HCT116 (cell line): Measurements from ENCODE around the gene BTBD9. TPM values are rescaled to one million over a fixed set of nuclear protein-coding genes. Genes with fewer than 3 reads are reported as not detected.

Experiments
- ATAC-seq: fragments of 200-7000 bp; cut with Tn5 transposase; 2 replicates; pipeline ENCODE4 v1.9.1; 2020; ENCODE audit warnings: mild to moderate bottlenecking, moderate library complexity
- BruUV-seq: library from RNA; stranded (reverse); fragments of 400-500 nt; replicated peaks from 2 replicates; lab custom pipeline; 2021; lab: Mats Ljungman, UMichigan
- CTCF ChIA-PET: fragments of 300-600 bp; sonication (Branson Sonifier 250); formaldehyde crosslinking; loops from one replicate; lab custom pipeline; 2021; ENCODE audit warnings: antibody characterized with exemption; lab: Charles Lee
- POLR2A ChIA-PET: fragments of 300-600, 350-600 bp; sonication (Branson Sonifier 250); formaldehyde crosslinking; loops from one replicate; lab custom pipeline; 2021; ENCODE audit warnings: antibody characterized with exemption; lab: Charles Lee
- RAD21 ChIA-PET, 2 experiments: fragments of 300-600 bp; sonication (Branson Sonifier 250); formaldehyde crosslinking; loops; one replicate each; lab custom pipeline; 2023; ENCODE audit warnings: low total read pairs in 2 of 2; ENCODE audit not compliant: uncharacterized antibody in 2 of 2, unreplicated experiment in 2 of 2, low non-redundant PET in 1 of 2; lab: Charles Lee
- DNase-seq: peaks from one replicate; pipeline ENCODE4 v3.0.0-alpha.2; 2010; ENCODE audit warnings: low read depth, low spot score
- H2AFZ ChIP-seq: fragments of 200-600 bp; shearing (Covaris generic), sonication (generic); 2 replicates; pipeline ENCODE4 v1.6.1; 2017; ENCODE audit warnings: low read depth, mixed run types, mixed read lengths, antibody characterized with exemption, low read length; ENCODE audit not compliant: poor library complexity, severe bottlenecking
- H3K27ac ChIP-seq: 2 replicates; pipeline ENCODE4 v1.5.1; 2012; ENCODE audit warnings: low read depth, low read length
- H3K27me3 ChIP-seq: fragments of 200-600 bp; sonication (generic); 2 replicates; pipeline ENCODE4 v1.6.1; 2016; ENCODE audit warnings: mixed run types, low read length, mixed read lengths; ENCODE audit not compliant: insufficient read depth
- H3K36me3 ChIP-seq, 2 experiments: fragments of 200-500 bp in 1 of 2; fragments of 200-600 bp in 1 of 2; sonication (Bioruptor generic) in 1 of 2; sonication (generic) in 1 of 2; 2 replicates each; pipeline versions ENCODE4 v1.5.1 to v1.6.1; 2014 to 2016; ENCODE audit warnings: low read length in 2 of 2, inconsistent platforms in 1 of 2, mixed read lengths in 1 of 2, mixed run types in 1 of 2; ENCODE audit not compliant: insufficient read depth in 2 of 2, control insufficient read depth in 1 of 2
- H3K4me1 ChIP-seq, 2 experiments: fragments of 200-600 bp in 1 of 2; sonication (generic) in 1 of 2; 2 replicates each; pipeline versions ENCODE4 v1.5.1 to v1.6.1; 2012 to 2017; ENCODE audit warnings: low read length in 2 of 2, inconsistent platforms in 1 of 2, mild to moderate bottlenecking in 1 of 2, mixed read lengths in 1 of 2, mixed run types in 1 of 2, moderate library complexity in 1 of 2; ENCODE audit not compliant: insufficient read depth in 2 of 2, control insufficient read depth in 1 of 2
- H3K4me2 ChIP-seq: fragments of 200-600 bp; sonication (generic); 2 replicates; pipeline ENCODE4 v1.6.1; 2017; ENCODE audit warnings: mixed run types, low read length, mixed read lengths
- H3K4me3 ChIP-seq, 2 experiments: fragments of 200-600 bp in 1 of 2; sonication (generic) in 1 of 2; replicated peaks in 1 of 2; 2 replicates each; pipeline ENCODE4 v1.5.1; 2011 to 2016; ENCODE audit warnings: low read length in 2 of 2, control low read depth in 1 of 2, low read depth in 1 of 2, mild to moderate bottlenecking in 1 of 2, mixed read lengths in 1 of 2, mixed run types in 1 of 2
- H3K79me2 ChIP-seq: fragments of 200-600 bp; sonication (generic); 2 replicates; pipeline ENCODE4 v1.6.1; 2017; ENCODE audit warnings: mild to moderate bottlenecking, mixed run types, low read length, moderate library complexity, mixed read lengths; ENCODE audit not compliant: insufficient read depth
- H3K9ac ChIP-seq: fragments of 200-600 bp; sonication (generic); 2 replicates; pipeline ENCODE4 v1.6.1; 2016; ENCODE audit warnings: low read length, mixed read lengths
- H3K9me2 ChIP-seq: fragments of 200-600 bp; sonication (generic), shearing (Covaris generic); 2 replicates; pipeline ENCODE4 v1.6.1; 2017; ENCODE audit warnings: mixed run types, mild to moderate bottlenecking, moderate library complexity; ENCODE audit not compliant: insufficient read depth
- H3K9me3 ChIP-seq, 2 experiments: fragments of 200-500 bp in 1 of 2; fragments of 200-600 bp in 1 of 2; sonication (Bioruptor generic) in 1 of 2; sonication (generic) in 1 of 2; 2 replicates each; pipeline ENCODE4 v1.6.1; 2014 to 2017; ENCODE audit warnings: low read length in 2 of 2, mixed read lengths in 2 of 2, inconsistent platforms in 1 of 2, low read depth in 1 of 2, mild to moderate bottlenecking in 1 of 2, mixed run types in 1 of 2, moderate library complexity in 1 of 2; ENCODE audit not compliant: control insufficient read depth in 1 of 2, insufficient read depth in 1 of 2
- H4K20me1 ChIP-seq: fragments of 200-600 bp; sonication (generic), shearing (Covaris generic); 2 replicates; pipeline ENCODE4 v1.6.1; 2017; ENCODE audit warnings: mixed run types, mild to moderate bottlenecking, moderate library complexity; ENCODE audit not compliant: insufficient read depth
- CBX3 ChIP-seq: IDR thresholded peaks from 2 replicates; pipeline ENCODE4 v1.6.1; 2012; ENCODE audit warnings: low read depth
- EZH2 ChIP-seq: fragments of 200-600 bp; sonication (generic); IDR thresholded peaks from 2 replicates; pipeline ENCODE4 v1.6.1; 2017; ENCODE audit warnings: antibody characterized with exemption, mixed run types
- EZH2phosphoT487 ChIP-seq: fragments of 200-600 bp; IDR thresholded peaks from 2 replicates; pipeline ENCODE4 v1.6.1; 2018; ENCODE audit warnings: antibody characterized with exemption, borderline replicate concordance
- JUND ChIP-seq: IDR thresholded peaks from 2 replicates; pipeline ENCODE4 v1.6.1; 2012
- POLR2A ChIP-seq: IDR thresholded peaks from 2 replicates; pipeline ENCODE4 v1.7.0; 2011; ENCODE audit warnings: borderline replicate concordance; ENCODE audit not compliant: insufficient read depth, insufficient read length; ENCODE audit errors: extremely low read depth
- RAD21 ChIP-seq: IDR thresholded peaks from 2 replicates; pipeline ENCODE4 v1.6.1; 2012; ENCODE audit warnings: low read depth, mild to moderate bottlenecking
- REST ChIP-seq: IDR thresholded peaks from 2 replicates; pipeline ENCODE4 v1.6.1; 2012; ENCODE audit warnings: low read depth
- SIN3A ChIP-seq: IDR thresholded peaks from 2 replicates; pipeline ENCODE4 v1.6.1; 2012; ENCODE audit warnings: low read depth
- SRF ChIP-seq: IDR thresholded peaks from 2 replicates; pipeline ENCODE4 v1.6.1; 2012; ENCODE audit warnings: low read depth
- TCF7L2 ChIP-seq: IDR thresholded peaks from 2 replicates; pipeline ENCODE4 v1.7.0; 2011; ENCODE audit warnings: borderline replicate concordance, inconsistent platforms; ENCODE audit not compliant: insufficient read depth, insufficient read length; ENCODE audit errors: extremely low read depth
- YY1 ChIP-seq: IDR thresholded peaks from 2 replicates; pipeline ENCODE4 v1.6.1; 2011; ENCODE audit warnings: low read length, low read depth, moderate library complexity, mild to moderate bottlenecking; ENCODE audit not compliant: insufficient replicate concordance; ENCODE audit errors: extremely low read depth
- ZFX ChIP-seq: fragments of 450-650 bp; IDR thresholded peaks from 2 replicates; pipeline ENCODE4 v1.6.1; 2017
- intact Hi-C: fragments of 100-400 bp; cut with micrococcal nuclease; formaldehyde crosslinking; loops from 2 replicates; pipeline ENCODE4 v1.10.0; 2022
- total RNA-seq: library from RNA; stranded (reverse); gene quantifications from one replicate; pipeline ENCODE4 v1.2.1, GENCODE V29; 2021; ENCODE audit not compliant: unreplicated experiment
- TF ChIP-seq, protein P1 (sequence below), 3 experiments: fragments of 200-600 bp in 1 of 3; sonication (generic) in 1 of 3; IDR thresholded peaks in 2 of 3; conservative IDR thresholded peaks in 1 of 3; 2 replicates each; pipeline ENCODE4 v1.5.1; 2012 to 2017; ENCODE audit warnings: low read depth in 2 of 3, low read length in 2 of 3, antibody characterized with exemption in 1 of 3, borderline replicate concordance in 1 of 3, control low read depth in 1 of 3, mild to moderate bottlenecking in 1 of 3, mixed read lengths in 1 of 3, mixed run types in 1 of 3, moderate library complexity in 1 of 3; ENCODE audit not compliant: insufficient read depth in 1 of 3
- TF ChIP-seq, protein P2 (sequence below): IDR thresholded peaks from 2 replicates; pipeline ENCODE4 v1.6.1; 2012

Gene BTBD9
- total RNA-seq, 1 experiment from 2014 or later = 10.9 TPM

- DNase-seq = no peak
- Histone ChIP-seq H3K4me3 (no peak overlapping the region), H3K9ac (no peak overlapping the region), H3K36me3 (no peaks in the 10 kb centered on the region), H3K79me2 (no peaks in the 10 kb centered on the region), H3K4me2 (no peak overlapping the region), H3K27me3 (no peaks in the 10 kb centered on the region), H3K9me2 (no peaks in the 10 kb centered on the region), H4K20me1 (no peaks in the 10 kb centered on the region)
- no peak for TF ChIP-seq SIN3A
- TF ChIP-seq YY1 = no peak
- TF ChIP-seq, protein P1, sequence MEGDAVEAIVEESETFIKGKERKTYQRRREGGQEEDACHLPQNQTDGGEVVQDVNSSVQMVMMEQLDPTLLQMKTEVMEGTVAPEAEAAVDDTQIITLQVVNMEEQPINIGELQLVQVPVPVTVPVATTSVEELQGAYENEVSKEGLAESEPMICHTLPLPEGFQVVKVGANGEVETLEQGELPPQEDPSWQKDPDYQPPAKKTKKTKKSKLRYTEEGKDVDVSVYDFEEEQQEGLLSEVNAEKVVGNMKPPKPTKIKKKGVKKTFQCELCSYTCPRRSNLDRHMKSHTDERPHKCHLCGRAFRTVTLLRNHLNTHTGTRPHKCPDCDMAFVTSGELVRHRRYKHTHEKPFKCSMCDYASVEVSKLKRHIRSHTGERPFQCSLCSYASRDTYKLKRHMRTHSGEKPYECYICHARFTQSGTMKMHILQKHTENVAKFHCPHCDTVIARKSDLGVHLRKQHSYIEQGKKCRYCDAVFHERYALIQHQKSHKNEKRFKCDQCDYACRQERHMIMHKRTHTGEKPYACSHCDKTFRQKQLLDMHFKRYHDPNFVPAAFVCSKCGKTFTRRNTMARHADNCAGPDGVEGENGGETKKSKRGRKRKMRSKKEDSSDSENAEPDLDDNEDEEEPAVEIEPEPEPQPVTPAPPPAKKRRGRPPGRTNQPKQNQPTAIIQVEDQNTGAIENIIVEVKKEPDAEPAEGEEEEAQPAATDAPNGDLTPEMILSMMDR (IDR thresholded peaks at IDR 0.05 in 2 of 3, conservative IDR thresholded peaks at IDR 0.05 in 1 of 3; ENCODE audit: borderline replicate concordance in 1 of 3, insufficient read depth in 1 of 3, low read depth in 2 of 3, low read length in 2 of 3) = no peak
- TF ChIP-seq ZFX = no peak
- TF ChIP-seq POLR2A = no peak
- TF ChIP-seq, all 23 proteins: peak for 0
- ChIA-PET POLR2A (no interaction called here), CTCF (no interaction called here), RAD21 (no interaction called here)
- no TSS peak for BruUV-seq
- H3K4me1 ChIP-seq = no peaks in the 10 kb centered on the region
- intact Hi-C loops = no loop called here
- ATAC-seq = no peak
- H3K27ac ChIP-seq = no peak overlapping the region
- no peaks in the 10 kb centered on the region for H3K9me3 ChIP-seq
- no peak overlapping the region for H2AFZ ChIP-seq
Observed at GRCh38 chr6:38193051-38193450, 446.7 kb downstream of the BTBD9 start.

GRCh38 chr6:38192487-38192886 is 447.2 kb downstream of the BTBD9 start:
- no peak overlapping the region for H3K4me2 ChIP-seq
- POLR2A ChIA-PET = no interaction called here
- intact Hi-C loops = no loop called here
- H3K4me3 ChIP-seq = no peak overlapping the region
- H3K27ac ChIP-seq = no peak overlapping the region
- no peaks in the 10 kb centered on the region for H3K36me3 ChIP-seq
- no peak for DNase-seq
- no peak overlapping the region for H2AFZ ChIP-seq
- no peaks in the 10 kb centered on the region for H3K79me2 ChIP-seq
- H3K27me3 ChIP-seq = no peaks in the 10 kb centered on the region
- CTCF ChIA-PET = no interaction called here
- H3K4me1 ChIP-seq = no peaks in the 10 kb centered on the region
- no peaks in the 10 kb centered on the region for H4K20me1 ChIP-seq
- no peaks in the 10 kb centered on the region for H3K9me2 ChIP-seq
- ATAC-seq = no peak
- no peak overlapping the region for H3K9ac ChIP-seq
- RAD21 ChIA-PET = no interaction called here
- no peaks in the 10 kb centered on the region for H3K9me3 ChIP-seq
- no TSS peak for BruUV-seq
- TF ChIP-seq RAD21 = no peak
- TF ChIP-seq, protein P2, sequence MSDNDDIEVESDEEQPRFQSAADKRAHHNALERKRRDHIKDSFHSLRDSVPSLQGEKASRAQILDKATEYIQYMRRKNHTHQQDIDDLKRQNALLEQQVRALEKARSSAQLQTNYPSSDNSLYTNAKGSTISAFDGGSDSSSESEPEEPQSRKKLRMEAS = no peak
- no peak for TF ChIP-seq CBX3
- TF ChIP-seq TCF7L2 = no peak
- no peak for TF ChIP-seq REST
- no peak for TF ChIP-seq SRF
- no peak for TF ChIP-seq JUND
- TF ChIP-seq SIN3A = no peak
- TF ChIP-seq EZH2 = no peak
- no peak for TF ChIP-seq EZH2phosphoT487
